ENCODE measurements around the gene TUBB4B. TPM values are rescaled to one million over a fixed set of nuclear protein-coding genes. Genes with fewer than 3 reads are reported as not detected.

TUBB4B gene
- total and polyA plus RNA-seq, 10 donors = 55.1 to 137 (median 103) TPM

GRCh38 chr9:137293094-137293481 is 52.0 kb downstream of the TUBB4B start:
- peaks cover under 1 to 56% (median 22%) of the 10 kb centered on the region in 7 donors for H3K27me3 ChIP-seq (replicated peaks in 1 of 7)
- H3K27ac ChIP-seq = no peak overlapping the region
- no peak for DNase-seq
- WGBS, 5 donors = 88 to 93% (median 91%) methylated on average over 15 of the region's 15 CpGs
- no peak for TF ChIP-seq POLR2AphosphoS5 (IDR thresholded peaks at IDR 0.05)
- no peak for TF ChIP-seq CTCF (IDR thresholded peaks at IDR 0.05 in 8 of 11, conservative IDR thresholded peaks at IDR 0.05 in 3 of 11)
- TF ChIP-seq POLR2A (IDR thresholded peaks at IDR 0.05) = no peak
- H3K4me3 ChIP-seq = no peak overlapping the region
- peaks cover 0 to 5% (median 0%) of the 10 kb centered on the region in 8 donors for H3K9me3 ChIP-seq
- intact Hi-C loops (cut with DNase I; ENCODE audit: low total_unique reads) = loop anchor here (10.0 kb wide), 1 partner anchor 232 kb away; no protein-coding TSS in a partner anchor
- peaks cover 15 to 41% (median 29%) of the 10 kb centered on the region in 6 donors for H3K4me1 ChIP-seq
- no peaks in the 10 kb centered on the region for H3K36me3 ChIP-seq

Other genes with a start within 250 kb of the TUBB4B start
- gene PAXX, start 248.9 kb upstream of the TUBB4B start, total RNA-seq = 10 to 100 TPM; 51.3 to 72.9 (median 63.9) TPM
- gene PAXX, start 248.9 kb upstream of the TUBB4B start, polyA plus RNA-seq = 100 to 1,000 TPM; 168 to 264 (median 261) TPM
- gene CLIC3, start 244.7 kb upstream of the TUBB4B start, total RNA-seq = 10 to 100 TPM in 1 of 7 donors, 1 to 10 TPM in 6; 3.5 to 10.7 (median 5.5) TPM
- gene CLIC3, start 244.7 kb upstream of the TUBB4B start, polyA plus RNA-seq = 1 to 10 TPM; 2.9 to 7.2 (median 5.3) TPM
- 10 to 100 TPM; 36.3 to 97.5 (median 59.0) TPM for gene ABCA2, start 213.1 kb upstream of the TUBB4B start, total RNA-seq
- gene ABCA2, start 213.1 kb upstream of the TUBB4B start, polyA plus RNA-seq = 10 to 100 TPM; 11.9 to 38.6 (median 19.6) TPM
- 10 to 100 TPM in 2 of 7 donors, 1 to 10 TPM in 5; 5.5 to 14.9 (median 6.7) TPM for gene FUT7, start 209.2 kb upstream of the TUBB4B start, total RNA-seq
- gene FUT7, start 209.2 kb upstream of the TUBB4B start, polyA plus RNA-seq = 1 to 10 TPM; 4.0 to 6.9 (median 4.8) TPM
- gene NPDC1, start 195.1 kb upstream of the TUBB4B start, total RNA-seq = 100 to 1,000 TPM in 5 of 7 donors, 10 to 100 TPM in 2; 86.3 to 197 (median 111) TPM
- gene NPDC1, start 195.1 kb upstream of the TUBB4B start, polyA plus RNA-seq = 100 to 1,000 TPM; 104 to 358 (median 256) TPM
- under 1 TPM in 2 of 7 donors, not detected in 5; 0.32 to 0.40 TPM for gene ENTPD2, start 187.2 kb upstream of the TUBB4B start, total RNA-seq
- gene ENTPD2, start 187.2 kb upstream of the TUBB4B start, polyA plus RNA-seq = under 1 TPM in 2 of 3 donors, not detected in 1; 0.11 to 0.58 TPM
- gene SAPCD2, start 170.7 kb upstream of the TUBB4B start, total RNA-seq = 1 to 10 TPM; 2.1 to 6.5 (median 3.0) TPM
- 1 to 10 TPM in 2 of 3 donors, under 1 TPM in 1; 0.76 to 2.5 (median 2.4) TPM for gene SAPCD2, start 170.7 kb upstream of the TUBB4B start, polyA plus RNA-seq
- 10 to 100 TPM; 19.5 to 35.9 (median 28.6) TPM for gene UAP1L1, start 163.8 kb upstream of the TUBB4B start, total RNA-seq
- 10 to 100 TPM; 12.5 to 29.7 (median 24.6) TPM for gene UAP1L1, start 163.8 kb upstream of the TUBB4B start, polyA plus RNA-seq
- gene MAN1B1, start 154.3 kb upstream of the TUBB4B start, total RNA-seq = 10 to 100 TPM; 43.2 to 67.9 (median 51.7) TPM
- gene MAN1B1, start 154.3 kb upstream of the TUBB4B start, polyA plus RNA-seq = 100 to 1,000 TPM in 1 of 3 donors, 10 to 100 TPM in 2; 49.6 to 112 (median 90.0) TPM
- 100 to 1,000 TPM; 105 to 250 (median 166) TPM for gene DPP7, start 126.6 kb upstream of the TUBB4B start, total RNA-seq
- gene DPP7, start 126.6 kb upstream of the TUBB4B start, polyA plus RNA-seq = 100 to 1,000 TPM; 342 to 536 (median 501) TPM
- under 1 TPM in 1 of 7 donors, not detected in 6; 0.70 TPM for gene GRIN1, start 102.1 kb upstream of the TUBB4B start, total RNA-seq
- gene GRIN1, start 102.1 kb upstream of the TUBB4B start, polyA plus RNA-seq = under 1 TPM; 0.03 to 0.07 (median 0.03) TPM
- gene LRRC26, start 71.2 kb upstream of the TUBB4B start, total RNA-seq = under 1 TPM in 2 of 7 donors, not detected in 5; 0.28 to 0.60 TPM
- under 1 TPM in 1 of 3 donors, not detected in 2; 0.06 TPM for gene LRRC26, start 71.2 kb upstream of the TUBB4B start, polyA plus RNA-seq
- not detected for gene TMEM210, start 69.2 kb upstream of the TUBB4B start, total RNA-seq
- gene TMEM210, start 69.2 kb upstream of the TUBB4B start, polyA plus RNA-seq = not detected
- gene ANAPC2, start 52.7 kb upstream of the TUBB4B start, total RNA-seq = 10 to 100 TPM; 38.4 to 93.0 (median 62.2) TPM
- gene ANAPC2, start 52.7 kb upstream of the TUBB4B start, polyA plus RNA-seq = 10 to 100 TPM; 27.8 to 67.4 (median 48.5) TPM
- gene SSNA1, start 52.6 kb upstream of the TUBB4B start, total RNA-seq = 10 to 100 TPM; 38.2 to 54.3 (median 43.0) TPM
- gene SSNA1, start 52.6 kb upstream of the TUBB4B start, polyA plus RNA-seq = 100 to 1,000 TPM in 1 of 3 donors, 10 to 100 TPM in 2; 82.0 to 109 (median 99.6) TPM
- gene TPRN, start 40.5 kb upstream of the TUBB4B start, total RNA-seq = 1 to 10 TPM; 6.3 to 9.6 (median 7.2) TPM
- 10 to 100 TPM in 1 of 3 donors, 1 to 10 TPM in 2; 4.5 to 10.7 (median 4.7) TPM for gene TPRN, start 40.5 kb upstream of the TUBB4B start, polyA plus RNA-seq
- 10 to 100 TPM; 28.4 to 37.9 (median 34.6) TPM for gene TMEM203, start 35.6 kb upstream of the TUBB4B start, total RNA-seq
- 10 to 100 TPM; 37.4 to 50.1 (median 44.9) TPM for gene TMEM203, start 35.6 kb upstream of the TUBB4B start, polyA plus RNA-seq
- gene NDOR1, start 35.6 kb upstream of the TUBB4B start, total RNA-seq = 10 to 100 TPM; 14.2 to 28.7 (median 21.6) TPM
- 10 to 100 TPM in 1 of 3 donors, 1 to 10 TPM in 2; 6.3 to 21.7 (median 9.0) TPM for gene NDOR1, start 35.6 kb upstream of the TUBB4B start, polyA plus RNA-seq
- gene RNF208, start 19.0 kb upstream of the TUBB4B start, total RNA-seq = 1 to 10 TPM; 1.2 to 6.2 (median 2.4) TPM
- 1 to 10 TPM; 2.3 to 5.4 (median 2.9) TPM for gene RNF208, start 19.0 kb upstream of the TUBB4B start, polyA plus RNA-seq
- under 1 TPM in 2 of 7 donors, not detected in 5; 0.36 to 0.94 TPM for gene CYSRT1, start 16.1 kb upstream of the TUBB4B start, total RNA-seq
- gene CYSRT1, start 16.1 kb upstream of the TUBB4B start, polyA plus RNA-seq = under 1 TPM; 0.55 to 0.70 (median 0.64) TPM
- gene RNF224, start 13.8 kb upstream of the TUBB4B start, total RNA-seq = not detected
- gene RNF224, start 13.8 kb upstream of the TUBB4B start, polyA plus RNA-seq = not detected
- not detected for gene SLC34A3, start 10.4 kb upstream of the TUBB4B start, total RNA-seq
- gene SLC34A3, start 10.4 kb upstream of the TUBB4B start, polyA plus RNA-seq = not detected
- not detected for gene STPG3, start 10.0 kb downstream of the TUBB4B start, total RNA-seq
- not detected for gene STPG3, start 10.0 kb downstream of the TUBB4B start, polyA plus RNA-seq
- gene NELFB, start 14.0 kb downstream of the TUBB4B start, total RNA-seq = 10 to 100 TPM; 27.7 to 46.8 (median 39.9) TPM
- 10 to 100 TPM; 26.6 to 49.7 (median 28.0) TPM for gene NELFB, start 14.0 kb downstream of the TUBB4B start, polyA plus RNA-seq
- 10 to 100 TPM; 23.1 to 39.9 (median 29.4) TPM for gene TOR4A, start 36.4 kb downstream of the TUBB4B start, total RNA-seq
- 10 to 100 TPM in 1 of 3 donors, 1 to 10 TPM in 2; 3.2 to 10.8 (median 5.1) TPM for gene TOR4A, start 36.4 kb downstream of the TUBB4B start, polyA plus RNA-seq
- 10 to 100 TPM in 3 of 7 donors, 1 to 10 TPM in 4; 5.6 to 24.4 (median 9.4) TPM for gene NRARP, start 61.0 kb downstream of the TUBB4B start, total RNA-seq
- 1 to 10 TPM in 1 of 3 donors, under 1 TPM in 2; 0.37 to 1.3 (median 0.94) TPM for gene NRARP, start 61.0 kb downstream of the TUBB4B start, polyA plus RNA-seq
- 10 to 100 TPM; 14.5 to 52.8 (median 29.8) TPM for gene EXD3, start 181.9 kb downstream of the TUBB4B start, total RNA-seq
- gene EXD3, start 181.9 kb downstream of the TUBB4B start, polyA plus RNA-seq = 10 to 100 TPM; 15.6 to 62.3 (median 43.4) TPM
- gene NOXA1, start 182.1 kb downstream of the TUBB4B start, total RNA-seq = 10 to 100 TPM in 2 of 7 donors, 1 to 10 TPM in 5; 1.9 to 15.0 (median 5.3) TPM
- gene NOXA1, start 182.1 kb downstream of the TUBB4B start, polyA plus RNA-seq = 10 to 100 TPM in 1 of 3 donors, 1 to 10 TPM in 2; 3.2 to 10.7 (median 7.8) TPM
- gene ENTPD8, start 200.1 kb downstream of the TUBB4B start, total RNA-seq = under 1 TPM in 3 of 7 donors, not detected in 4; 0.26 to 0.37 (median 0.28) TPM
- under 1 TPM; 0.07 to 0.10 (median 0.09) TPM for gene ENTPD8, start 200.1 kb downstream of the TUBB4B start, polyA plus RNA-seq
- gene NSMF, start 218.0 kb downstream of the TUBB4B start, total RNA-seq = 10 to 100 TPM; 21.8 to 39.0 (median 25.5) TPM
- 10 to 100 TPM; 21.8 to 49.3 (median 26.7) TPM for gene NSMF, start 218.0 kb downstream of the TUBB4B start, polyA plus RNA-seq